Right ventricle myocardium inferior (tissue), 1 donor: ENCODE results near the gene HOXD13. TPM values are rescaled to one million over a fixed set of nuclear protein-coding genes. Genes with fewer than 3 reads are reported as not detected.
A peak's percentile ranks its signal among the peaks of the same experiment; 100 is the strongest.

Experiments used
- ATAC-seq: fragments of 200-7000 bp; cut with Tn5 transposase; one replicate; pipeline ENCODE4 v1.9.1; 2020; ENCODE audit warnings: mild to moderate bottlenecking, moderate library complexity
- DNase-seq: peaks from one replicate; pipeline ENCODE4 v3.0.0; 2021; ENCODE audit errors: missing footprints
- intact Hi-C: fragments of 100-400 bp; cut with DNase I; formaldehyde crosslinking; loops from one replicate; pipeline ENCODE4 v1.11.0; 2022
- long read RNA-seq: library from polyadenylated mRNA; unstranded; transcript quantifications from one replicate; pipeline ENCODE4 v2.0.0, GENCODE V29; 2021
- total RNA-seq: library from RNA; stranded (reverse); fragmentation: NEBNext Ultra II Directional; extraction: Animal tissue kit (Norgen Biotek cat#: 25700); gene quantifications from one replicate; pipeline ENCODE4 v1.2.1, GENCODE V29; 2021
- donor health status: DM: no; HTN: yes; CAD: no; lungs with severe emphysema.

HOXD13 gene
- not detected for total RNA-seq
- long read RNA-seq: 0 reads

DNA sequence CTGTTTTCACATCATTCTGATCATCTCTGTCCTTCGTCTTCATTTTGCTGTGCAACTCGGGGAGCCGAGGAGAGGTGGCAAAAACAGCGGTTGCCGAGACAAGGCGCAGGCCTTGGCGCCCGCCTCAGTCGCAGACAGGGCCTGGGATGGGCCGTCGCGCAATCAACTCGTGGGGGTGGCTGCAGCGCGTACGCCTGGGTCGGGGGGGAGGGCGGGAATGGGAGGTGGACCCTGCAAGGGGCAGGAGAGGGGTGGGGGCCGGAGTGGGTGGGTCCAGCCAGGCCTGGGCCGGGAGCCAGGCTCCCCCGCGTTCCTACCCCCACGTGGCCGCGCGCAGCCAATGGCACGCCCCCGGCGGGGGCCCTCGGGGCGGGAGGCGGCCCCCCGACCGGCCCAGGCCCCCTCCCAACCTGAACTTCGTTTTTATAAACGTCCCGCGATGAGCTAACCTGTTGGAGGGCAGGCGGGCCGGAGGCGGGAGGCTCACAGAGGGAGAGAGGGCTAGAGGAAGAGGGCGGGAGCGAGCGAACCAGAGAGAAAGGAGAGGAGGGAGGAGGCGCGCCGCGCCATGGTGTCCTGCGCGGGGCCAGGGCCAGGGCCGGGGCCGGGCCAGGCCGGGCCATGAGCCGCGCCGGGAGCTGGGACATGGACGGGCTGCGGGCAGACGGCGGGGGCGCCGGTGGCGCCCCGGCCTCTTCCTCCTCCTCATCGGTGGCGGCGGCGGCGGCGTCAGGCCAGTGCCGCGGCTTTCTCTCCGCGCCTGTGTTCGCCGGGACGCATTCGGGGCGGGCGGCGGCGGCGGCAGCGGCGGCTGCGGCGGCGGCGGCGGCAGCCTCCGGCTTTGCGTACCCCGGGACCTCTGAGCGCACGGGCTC is at the start of gene HOXD13:
HOXD13 (plus strand) TSS at position 452 of the 875 bp plus-strand sequence; CDS start at position 622, 170 bp downstream.
- no peak for DNase-seq
- intact Hi-C loops: loop anchor here (10.0 kb wide), 1 partner anchor 838 kb away; no protein-coding TSS in a partner anchor
- ATAC-seq: no peak

DNA sequence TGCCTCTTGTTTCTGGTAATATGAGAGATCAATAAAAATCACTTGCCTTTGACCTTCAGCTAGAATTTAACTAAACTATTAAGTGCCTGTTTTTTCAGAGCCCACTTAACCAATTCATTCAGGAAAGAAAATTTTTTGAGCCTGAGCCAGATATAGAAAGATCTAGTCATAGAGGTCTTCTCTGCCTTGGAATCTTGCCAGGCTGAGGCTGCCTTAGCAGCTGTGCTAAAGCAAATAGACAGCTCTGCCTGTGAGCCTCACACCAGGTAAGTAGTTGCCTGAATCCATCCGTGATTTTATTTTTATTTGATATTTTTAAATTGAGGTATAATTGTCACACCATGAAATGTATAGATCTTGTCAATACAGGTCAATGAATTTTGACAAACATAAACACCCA is 36.1 kb upstream of the HOXD13 start:
- DNase-seq (no peak), ATAC-seq (no peak)
- intact Hi-C loops: no loop called here

DNA sequence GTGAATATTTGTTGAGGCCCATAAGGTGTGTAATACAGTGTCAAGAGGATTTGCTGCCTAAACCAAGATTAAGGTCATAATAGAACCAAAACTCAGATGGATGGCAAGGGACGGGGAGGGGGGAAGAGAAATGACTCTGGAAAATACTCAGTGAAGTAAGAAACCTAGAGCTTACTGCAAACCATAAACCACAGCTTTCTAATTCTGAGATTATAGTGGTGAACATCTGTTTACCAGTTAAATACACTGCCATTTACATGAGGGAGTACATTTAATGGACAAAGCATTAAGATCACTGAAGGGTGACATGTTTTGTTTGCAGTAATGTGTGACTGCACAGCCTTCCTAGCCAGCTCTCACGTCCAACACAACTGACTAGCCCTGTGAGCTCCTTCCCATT is 28.6 kb upstream of the HOXD13 start:
- ATAC-seq (no peak), DNase-seq (no peak)
- intact Hi-C loops: no loop called here

DNA sequence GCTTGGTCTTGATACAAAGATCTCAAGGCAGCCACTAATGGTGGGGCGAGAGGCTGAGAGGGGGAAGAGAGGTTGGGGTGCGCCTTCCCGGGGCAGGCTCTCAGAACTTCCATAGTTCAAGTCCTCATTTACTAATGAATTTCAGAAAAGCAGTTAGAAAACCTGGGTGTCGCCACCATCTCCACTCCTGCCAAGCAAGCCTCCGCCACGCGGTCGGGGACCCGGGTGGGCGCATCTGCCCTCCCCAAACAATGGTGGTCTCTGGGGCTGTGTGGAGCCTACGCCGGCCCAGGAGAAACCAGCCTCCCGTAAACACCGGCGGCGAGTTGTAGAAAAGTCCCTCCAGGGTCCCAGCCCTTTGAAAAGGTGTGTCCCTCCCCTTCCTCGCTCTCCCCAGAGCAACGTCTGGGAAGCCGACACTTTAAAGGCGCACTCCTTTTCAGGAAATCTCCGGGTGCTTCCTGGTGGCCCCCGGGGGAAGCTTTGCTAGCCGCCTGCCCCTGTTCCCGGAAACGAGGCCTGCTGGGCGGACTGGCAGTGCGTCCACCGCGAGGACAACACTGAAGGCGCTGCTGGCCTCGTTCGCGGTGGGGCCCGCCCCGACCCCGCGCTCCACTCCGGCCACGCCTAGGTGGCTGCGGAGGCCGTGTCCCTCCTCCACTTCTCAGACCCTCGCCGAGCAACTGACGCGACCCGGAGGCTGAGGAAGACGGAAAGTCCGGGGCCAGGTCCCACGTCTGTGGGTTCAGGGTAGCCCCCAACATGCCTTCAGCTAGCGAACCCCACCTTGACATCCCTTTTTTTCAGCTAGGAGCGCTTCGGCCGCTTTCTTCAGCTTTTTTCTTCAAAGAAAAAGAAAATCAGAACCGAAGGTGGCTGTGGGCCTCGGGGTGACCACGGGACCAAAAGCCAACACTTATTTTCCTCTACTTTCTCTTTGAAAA is 25.6 kb upstream of the HOXD13 start:
- DNase-seq (no peak), ATAC-seq (no peak)
- intact Hi-C loops: no loop called here

DNA sequence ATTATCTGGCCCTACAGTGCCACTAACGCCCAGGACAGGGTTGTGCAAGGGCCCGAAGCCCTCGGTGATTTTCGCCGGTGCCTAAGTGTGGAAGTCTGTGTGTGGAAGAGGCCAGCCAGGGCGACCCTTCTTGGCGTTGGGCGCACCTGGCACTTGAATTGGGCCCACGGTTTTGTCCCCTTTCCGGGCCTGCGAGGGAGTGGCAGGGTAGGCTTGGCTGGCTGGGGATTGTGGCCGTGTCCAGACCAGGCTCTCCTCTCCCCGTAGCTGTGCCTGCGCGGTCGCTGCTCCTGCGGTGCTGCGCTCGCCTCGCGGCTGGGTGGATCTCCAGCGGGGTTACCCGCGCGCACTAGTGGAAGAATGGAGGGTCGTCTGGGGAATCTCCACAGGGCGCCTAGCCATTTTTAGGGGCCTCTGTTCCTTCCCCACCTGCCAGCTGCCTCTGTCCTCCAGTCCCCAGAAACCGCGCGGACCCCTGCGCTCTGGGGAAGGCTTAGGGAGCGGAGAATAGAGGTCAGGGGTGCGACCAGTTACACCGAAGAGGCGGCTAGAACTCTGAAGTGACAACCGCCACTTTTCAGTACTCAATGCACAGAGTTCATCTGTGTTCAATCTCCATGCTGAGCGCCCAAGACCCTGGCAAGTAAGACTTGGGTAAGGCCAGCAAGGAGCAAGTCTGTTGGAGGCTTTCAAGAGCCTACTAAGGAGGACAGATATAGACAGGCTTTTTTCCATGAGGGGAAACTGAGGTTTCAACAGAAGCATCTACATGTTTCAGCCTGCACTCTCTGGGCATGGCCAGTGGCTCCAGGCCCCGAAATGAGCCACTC is 24.7 kb upstream of the HOXD13 start:
- ATAC-seq (peak; percentile 26), DNase-seq (no peak)
- intact Hi-C loops: no loop called here

DNA sequence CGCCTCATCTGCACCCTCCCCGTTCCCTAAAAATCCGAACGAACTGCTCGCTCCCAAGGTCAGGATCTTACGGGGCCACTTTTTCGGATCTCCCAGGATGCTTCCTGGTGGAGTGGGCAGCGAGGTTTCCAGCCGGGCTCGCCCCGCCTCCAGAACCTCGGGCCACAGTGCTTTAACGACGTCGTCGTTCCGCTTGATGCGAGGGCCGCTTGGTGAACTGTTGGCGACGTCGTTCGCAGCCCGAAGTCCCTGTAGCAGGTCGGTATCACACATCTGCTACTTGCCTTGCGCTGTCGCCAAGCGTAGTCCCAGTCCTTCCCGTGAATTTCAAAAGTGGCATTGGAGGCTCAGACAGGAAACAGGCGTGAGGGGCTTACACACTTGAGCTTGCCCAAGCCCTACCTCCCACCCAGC is 24.1 kb upstream of the HOXD13 start:
- DNase-seq: no peak
- intact Hi-C loops: no loop called here
- ATAC-seq: no peak

DNA sequence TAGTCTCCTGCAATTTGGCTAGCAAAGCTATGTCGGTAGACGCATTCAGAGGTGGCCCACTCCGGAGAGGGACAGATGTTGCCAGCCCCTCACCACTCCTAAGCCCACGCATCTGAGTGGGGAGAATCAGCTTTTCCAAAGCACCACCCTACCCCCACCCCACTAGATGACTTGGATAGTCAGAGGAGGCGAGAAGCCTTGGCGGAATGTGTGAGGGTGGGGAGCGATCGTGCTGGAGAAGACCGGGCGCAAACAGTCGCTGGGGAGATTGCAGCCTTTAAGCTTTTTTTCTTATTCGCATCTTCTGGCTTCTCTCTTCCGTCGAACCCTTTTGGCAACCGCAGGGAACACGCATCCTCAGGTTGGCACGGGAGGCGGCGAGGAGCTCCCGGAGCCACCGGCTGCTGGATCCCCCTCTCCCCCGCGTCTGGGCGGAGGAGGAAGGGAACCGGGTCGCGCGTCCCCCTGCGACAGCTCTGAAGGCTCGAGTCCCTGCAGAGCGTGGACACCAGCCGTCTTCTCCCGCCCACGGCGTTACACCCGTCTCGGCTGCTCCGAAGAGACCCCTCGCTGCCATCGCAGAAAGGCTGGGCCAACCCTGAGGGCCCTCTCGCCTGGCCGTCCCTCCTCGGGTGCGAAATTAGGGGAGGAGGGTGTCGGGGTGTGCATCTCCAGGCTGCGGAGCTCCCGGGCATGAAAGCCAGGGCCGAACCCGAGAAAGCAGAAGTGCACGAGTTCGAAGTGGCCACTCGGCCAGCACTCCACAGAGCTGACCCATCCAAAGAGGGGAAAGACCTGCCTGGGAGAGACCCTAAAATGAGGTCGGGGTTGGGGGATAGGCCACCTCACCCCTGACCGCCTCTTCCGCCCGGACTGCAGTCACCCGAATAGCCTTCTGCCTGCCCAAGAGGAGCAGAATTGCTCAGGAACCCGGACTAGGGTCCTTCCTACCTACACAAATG is 20.9 kb upstream of the HOXD13 start:
- DNase-seq: no peak
- ATAC-seq: no peak
- intact Hi-C loops: no loop called here

DNA sequence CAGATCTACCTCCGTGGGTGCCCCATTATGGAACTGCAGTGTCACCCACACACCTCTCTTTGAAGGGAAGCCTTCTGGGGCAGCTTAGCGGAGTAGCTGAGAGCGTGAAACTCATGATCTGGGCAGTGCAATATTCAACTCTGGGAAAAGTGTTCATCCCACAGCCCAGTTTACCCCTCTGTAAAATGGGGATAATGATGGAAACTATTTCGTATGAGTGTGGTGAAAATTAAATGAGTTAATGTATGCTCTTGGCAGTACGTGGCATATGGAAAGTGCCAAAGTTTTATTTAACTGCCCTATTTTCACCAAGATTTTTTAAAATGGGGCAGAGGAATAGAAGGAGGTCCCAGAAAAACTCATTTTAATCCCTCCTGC is 20.2 kb upstream of the HOXD13 start:
- intact Hi-C loops: no loop called here
- ATAC-seq (no peak), DNase-seq (no peak)

DNA sequence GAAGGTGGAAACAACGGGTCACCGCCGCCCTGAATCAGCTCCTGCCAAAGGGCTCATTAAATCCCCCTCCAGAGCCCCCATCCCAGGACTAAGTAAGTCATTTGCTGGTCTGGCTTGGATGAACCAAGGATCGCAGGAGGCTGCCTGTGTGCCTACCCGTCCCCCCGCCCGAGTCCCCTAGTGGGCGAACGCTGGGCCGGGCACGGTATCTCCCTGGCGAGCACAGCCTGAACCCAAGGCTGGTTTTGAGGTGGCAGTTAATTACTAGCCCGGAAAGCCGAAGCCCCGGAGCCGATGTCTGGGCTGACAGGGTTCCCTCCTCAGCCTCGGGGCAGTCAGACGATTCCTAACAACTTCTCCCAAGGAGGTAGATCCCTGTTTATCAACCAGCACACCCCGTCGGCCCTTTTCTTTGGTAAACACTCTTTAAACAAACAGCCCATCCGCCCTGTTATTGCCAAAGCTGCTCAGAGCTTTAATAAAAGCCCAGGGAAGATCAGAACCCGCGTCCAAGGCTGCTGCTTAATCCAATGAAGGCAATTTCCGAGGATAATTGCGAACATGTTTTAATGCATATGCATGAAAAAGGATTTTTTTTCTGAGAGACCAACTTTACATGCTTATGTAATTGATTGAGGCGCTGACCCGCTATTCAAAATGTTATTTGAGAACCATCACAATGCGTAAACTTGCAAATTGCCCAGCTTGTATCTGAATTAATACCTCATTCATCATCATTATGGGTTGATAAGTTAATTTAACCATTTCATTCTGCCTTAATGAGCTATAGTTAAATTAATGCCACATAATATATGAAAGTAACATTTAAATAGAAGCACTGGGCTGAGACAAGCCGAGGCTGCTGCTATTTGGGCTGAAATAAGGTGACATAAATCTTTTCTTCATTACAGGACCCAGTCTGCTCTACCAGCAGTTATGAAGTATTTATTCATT is 19.3 kb upstream of the HOXD13 start:
- intact Hi-C loops: no loop called here
- DNase-seq: no peak
- no peak for ATAC-seq

DNA sequence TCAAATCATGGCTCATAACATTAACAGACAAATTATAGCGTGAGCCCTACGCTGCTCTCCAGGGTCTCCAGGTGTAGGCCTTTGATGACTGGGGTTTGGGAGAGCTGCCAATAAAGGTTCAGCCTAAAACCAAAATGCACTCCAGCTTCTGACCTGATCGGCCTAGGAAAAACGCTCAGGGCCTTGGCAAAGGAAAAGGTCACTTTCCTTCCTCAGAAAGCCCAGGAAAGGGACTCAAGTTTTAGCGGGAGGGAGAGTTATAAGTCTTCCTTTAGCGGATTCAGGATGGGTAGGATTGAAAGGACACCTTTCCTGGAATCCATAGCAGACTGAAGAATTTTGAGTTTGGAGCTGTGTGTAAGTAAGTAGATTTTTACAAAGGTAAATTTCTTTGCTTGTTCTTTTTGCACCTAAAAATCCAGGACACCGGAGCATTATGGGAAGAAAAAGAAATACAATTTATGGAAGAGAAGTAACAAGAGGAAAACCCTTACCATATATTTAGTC is 17.5 kb upstream of the HOXD13 start:
- intact Hi-C loops: no loop called here

DNA sequence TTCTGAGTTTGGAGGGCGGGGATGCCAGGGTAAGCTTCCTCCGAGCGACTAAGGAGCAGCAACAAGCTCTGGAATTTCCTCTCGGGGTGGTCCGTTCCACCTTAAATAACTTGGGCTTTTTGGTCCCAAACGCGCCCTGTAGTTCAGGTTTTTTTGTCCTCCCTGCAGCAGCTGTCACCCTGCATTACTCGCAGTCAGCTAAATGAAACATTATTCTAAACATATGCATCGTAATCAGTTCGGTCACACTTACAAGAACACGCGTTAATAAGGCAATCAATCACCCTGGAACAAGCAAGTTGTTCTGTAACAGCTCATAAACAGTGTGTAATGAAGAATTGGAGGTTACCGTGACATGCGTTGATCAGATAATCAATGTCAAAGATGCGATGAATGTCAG is 17.0 kb upstream of the HOXD13 start:
- no peak for DNase-seq
- ATAC-seq: no peak

More for the DNA sequence above, 17.5 kb upstream of the HOXD13 start:
- ATAC-seq (no peak), DNase-seq (no peak)

DNA sequence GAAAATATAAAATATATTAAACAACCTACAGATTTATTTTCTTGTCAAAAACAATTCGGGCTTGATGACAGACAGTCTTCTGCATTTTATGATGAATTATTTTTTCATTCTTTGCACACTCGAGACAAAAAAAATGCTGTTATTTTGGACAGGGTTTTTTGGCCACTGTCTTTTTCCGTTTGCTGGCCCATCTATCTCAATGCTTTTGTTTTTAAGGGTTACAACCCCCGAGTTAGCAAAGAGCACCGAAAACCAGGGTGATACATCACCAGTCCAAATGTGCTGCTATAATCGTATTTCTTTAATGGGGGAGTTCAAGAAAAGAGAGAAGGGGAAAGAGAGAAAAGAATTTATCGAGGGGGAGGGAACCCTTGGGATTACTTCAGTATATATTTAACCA is 16.5 kb upstream of the HOXD13 start:
- ATAC-seq (no peak), DNase-seq (no peak)
- intact Hi-C loops: no loop called here

More for the DNA sequence above, 17.0 kb upstream of the HOXD13 start:
- intact Hi-C loops: no loop called here

DNA sequence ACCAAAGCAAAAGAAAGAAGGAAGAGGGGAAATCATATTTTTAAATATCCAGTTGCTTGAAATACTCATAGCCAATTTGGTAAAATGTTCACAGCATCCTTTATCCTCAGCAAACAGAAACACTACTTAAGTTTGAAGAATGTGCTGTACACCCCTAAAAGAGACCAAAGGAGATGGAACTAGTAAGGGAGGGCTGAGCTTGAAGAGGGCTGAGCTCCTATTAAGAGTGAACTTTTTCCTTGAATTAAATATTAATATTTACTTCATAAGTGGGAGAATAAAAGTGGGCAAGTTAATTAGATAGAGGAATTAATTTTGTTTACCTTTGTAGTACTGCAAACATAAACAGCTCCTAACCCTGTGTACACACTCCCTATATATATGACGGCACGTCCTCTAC is 15.7 kb upstream of the HOXD13 start:
- intact Hi-C loops: no loop called here
- no peak for DNase-seq
- ATAC-seq: no peak

DNA sequence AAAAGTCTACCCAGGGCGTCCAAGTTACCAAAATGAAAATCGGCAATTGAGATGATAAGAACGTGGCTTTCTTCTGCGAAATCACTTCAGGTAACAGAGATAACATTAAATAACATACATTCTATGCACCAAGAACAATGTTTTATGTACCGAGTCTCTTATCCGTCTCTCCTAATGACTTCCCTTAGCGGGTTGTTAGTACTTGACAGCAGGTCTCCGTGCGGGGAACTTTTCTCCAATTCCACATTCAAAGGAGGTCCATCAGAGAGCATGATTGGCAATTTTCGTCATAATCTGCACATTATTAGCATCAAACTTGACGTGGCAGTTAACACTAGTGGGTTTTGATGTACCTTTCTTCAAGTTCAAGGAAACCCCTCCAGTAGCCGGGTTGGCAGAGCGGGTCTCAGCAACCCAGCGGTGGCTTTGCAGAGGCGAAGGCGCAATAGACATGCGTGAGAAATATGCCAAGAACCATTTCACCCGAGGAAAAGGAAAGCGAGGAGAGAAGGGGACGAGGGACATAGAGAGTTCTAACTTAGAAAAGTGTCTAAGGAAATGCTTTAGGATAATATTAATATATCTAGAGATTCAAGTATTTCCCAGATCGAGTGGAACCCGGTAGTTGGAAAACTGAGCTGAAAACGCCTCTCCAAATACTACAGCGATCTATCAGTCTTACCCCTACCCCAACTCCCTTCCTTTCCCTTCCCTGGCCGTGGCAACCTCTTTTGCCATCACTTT is 13.8 kb upstream of the HOXD13 start:
- intact Hi-C loops: no loop called here
- ATAC-seq (no peak), DNase-seq (no peak)

DNA sequence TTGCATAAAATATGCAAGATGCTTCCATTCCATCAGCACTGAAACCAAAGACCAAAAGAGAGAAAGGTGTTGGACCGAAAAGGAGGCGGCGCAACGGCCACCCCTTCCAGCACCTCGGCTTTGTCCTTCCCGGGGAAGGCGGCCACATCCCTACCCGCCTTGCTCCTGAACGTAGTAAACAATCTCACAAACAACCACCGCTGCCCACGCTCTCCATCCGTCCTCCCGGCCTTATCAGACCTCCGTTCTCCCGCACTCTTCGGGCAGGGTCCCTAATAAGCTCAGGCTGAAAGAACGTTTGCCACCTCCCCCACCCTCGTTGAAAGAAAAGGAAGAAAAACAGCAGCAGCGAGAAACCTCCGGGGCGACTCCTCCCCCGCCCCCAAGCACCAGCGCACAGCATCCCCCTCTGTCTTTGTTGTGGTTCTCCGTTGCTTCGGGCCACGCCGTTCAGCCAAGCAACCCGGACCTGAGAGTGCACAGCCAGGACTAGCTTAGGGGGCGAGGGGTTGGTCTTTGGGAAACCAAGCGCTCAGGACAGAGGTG is 13.2 kb upstream of the HOXD13 start:
- ATAC-seq (no peak), DNase-seq (no peak)
- intact Hi-C loops: no loop called here
